ENCODE data around the gene ARL4D.
A peak's percentile ranks its signal among the peaks of the same experiment; 100 is the strongest.
"Not testable (repeated sequence)": the region's sequence is repeated elsewhere in the genome, so short reads cannot be mapped to it uniquely, and the experiment has no call there.

The ARL4D gene

GRCh38 chr17:43406676-43407645 is 8.2 kb downstream of the ARL4D start:
- Mint-ChIP-seq H3K36me3 (ENCODE audit: insufficient read depth) (peaks cover 2% of the 10 kb centered on the region), H3K4me3 (no peak overlapping the region), H3K9me3 (no peaks in the 10 kb centered on the region), H3K4me1 (no peaks in the 10 kb centered on the region), H3K27ac (ENCODE audit: low read depth) (peak overlapping the region; percentile 52), H3K27me3 (peaks cover 19% of the 10 kb centered on the region)
- ATAC-seq (replicated peaks; ENCODE audit: extremely low read depth, poor library complexity, severe bottlenecking): no peak
- no peak for DNase-seq (ENCODE audit: low spot score in 2 of 2)

DNA sequence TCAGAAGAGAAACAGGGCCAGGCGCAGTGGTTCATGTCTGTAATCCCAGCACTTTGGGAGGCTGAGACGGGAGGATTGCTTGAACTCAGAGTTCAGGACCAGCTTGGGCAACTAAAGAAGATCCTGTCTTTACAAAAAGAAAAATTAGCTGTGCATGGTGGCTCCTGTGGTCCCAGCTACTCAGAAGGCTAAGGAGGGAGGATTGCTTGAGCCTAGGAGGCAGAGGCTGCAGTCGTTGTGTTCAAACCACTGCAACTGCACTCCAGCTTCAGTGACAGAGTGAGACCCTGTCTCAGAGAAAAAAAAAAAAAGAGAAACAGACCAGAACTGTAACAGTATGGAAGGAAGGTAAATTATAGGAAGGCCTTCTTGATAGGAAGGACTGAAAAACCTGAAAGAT is 10.3 kb downstream of the ARL4D start:
- Mint-ChIP-seq H3K9me3 (no peaks in the 10 kb centered on the region), H3K4me3 (no peak overlapping the region), H3K27me3 (peaks cover 22% of the 10 kb centered on the region), H3K27ac (ENCODE audit: low read depth) (no peak overlapping the region), H3K4me1 (no peaks in the 10 kb centered on the region), H3K36me3 (ENCODE audit: insufficient read depth) (peaks cover 2% of the 10 kb centered on the region)
- DNase-seq (ENCODE audit: low spot score in 2 of 2) (no peak), ATAC-seq (replicated peaks; ENCODE audit: extremely low read depth, poor library complexity, severe bottlenecking) (no peak)

- H3K27ac Mint-ChIP-seq (ENCODE audit: low read depth): no peak overlapping the region
- H3K27me3 Mint-ChIP-seq: peaks cover 22% of the 10 kb centered on the region
- no peaks in the 10 kb centered on the region for H3K4me1 Mint-ChIP-seq
- H3K9me3 Mint-ChIP-seq: no peaks in the 10 kb centered on the region
- no peak for ATAC-seq (replicated peaks; ENCODE audit: extremely low read depth, poor library complexity, severe bottlenecking)
- H3K36me3 Mint-ChIP-seq (ENCODE audit: insufficient read depth): peaks cover 2% of the 10 kb centered on the region
- H3K4me3 Mint-ChIP-seq: no peak overlapping the region
- DNase-seq (ENCODE audit: low spot score in 2 of 2): no peak
These were observed 12.0 kb downstream of the ARL4D start for GRCh38 chr17:43410557-43411368.

DNA sequence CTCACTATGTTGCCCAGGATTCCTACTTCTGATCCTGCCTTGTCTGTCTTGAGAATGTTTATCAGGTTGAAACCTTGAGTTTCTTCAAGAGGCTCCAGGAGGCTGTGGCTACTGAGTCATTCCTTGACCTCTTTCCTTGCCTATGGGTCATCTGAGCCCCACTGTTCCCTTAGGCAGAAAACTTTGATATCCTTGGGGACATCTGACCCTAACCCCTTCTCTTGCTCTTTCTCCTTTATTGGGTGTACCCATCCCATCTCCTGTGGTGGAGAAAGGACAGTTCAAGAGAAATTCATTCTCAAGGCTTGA is 12.5 kb downstream of the ARL4D start:
- no peak overlapping the region for H3K4me3 Mint-ChIP-seq
- peaks cover 2% of the 10 kb centered on the region for H3K36me3 Mint-ChIP-seq (ENCODE audit: insufficient read depth)
- DNase-seq (ENCODE audit: low spot score in 2 of 2): no peak
- H3K9me3 Mint-ChIP-seq: no peaks in the 10 kb centered on the region
- no peaks in the 10 kb centered on the region for H3K4me1 Mint-ChIP-seq
- no peak for ATAC-seq (replicated peaks; ENCODE audit: extremely low read depth, poor library complexity, severe bottlenecking)
- no peak overlapping the region for H3K27ac Mint-ChIP-seq (ENCODE audit: low read depth)
- H3K27me3 Mint-ChIP-seq: peaks cover 26% of the 10 kb centered on the region

DNA sequence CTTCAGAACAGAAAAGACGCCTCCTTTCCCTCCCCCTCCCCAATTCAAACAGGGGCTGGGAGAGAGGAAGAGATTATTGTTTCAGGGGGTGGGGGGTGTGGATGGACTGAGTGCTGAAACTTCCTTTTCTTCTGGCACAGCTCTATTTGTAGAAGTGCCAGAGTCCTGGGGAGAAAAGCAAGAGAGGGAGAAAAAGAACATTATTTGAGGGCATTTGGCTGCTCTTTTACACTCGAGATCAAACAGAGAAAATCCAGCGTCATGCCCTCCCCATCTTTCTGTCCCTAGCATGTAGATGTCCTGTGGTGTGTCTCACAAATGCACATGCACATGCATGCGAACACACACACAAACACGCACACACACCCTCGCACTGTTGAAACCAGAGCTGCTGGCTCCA is 13.0 kb downstream of the ARL4D start:
- Mint-ChIP-seq H3K9me3 (no peaks in the 10 kb centered on the region), H3K36me3 (ENCODE audit: insufficient read depth) (peaks cover 2% of the 10 kb centered on the region), H3K27me3 (peaks cover 31% of the 10 kb centered on the region), H3K4me3 (no peak overlapping the region), H3K27ac (ENCODE audit: low read depth) (no peak overlapping the region), H3K4me1 (no peaks in the 10 kb centered on the region)
- no peak for DNase-seq (ENCODE audit: low spot score in 2 of 2)
- no peak for ATAC-seq (replicated peaks; ENCODE audit: extremely low read depth, poor library complexity, severe bottlenecking)

DNA sequence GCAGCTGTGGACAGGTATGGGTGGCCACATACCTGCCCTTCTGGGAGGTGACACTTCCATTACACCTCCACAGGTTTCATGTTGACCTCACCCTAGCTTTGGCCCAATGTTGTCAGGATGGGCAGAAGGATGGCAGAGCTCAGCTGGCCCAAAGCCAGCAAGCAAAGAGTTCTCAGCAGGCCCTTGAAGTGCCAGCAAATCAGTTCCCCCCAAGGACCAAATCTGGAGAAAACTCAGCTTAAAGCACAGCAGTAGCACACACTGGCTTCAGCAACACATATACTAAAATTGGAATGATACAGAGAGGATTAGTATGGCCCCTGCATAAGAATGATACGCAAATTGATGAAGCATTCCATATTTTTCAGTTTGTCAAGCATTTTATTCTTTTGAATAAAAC is 13.4 kb downstream of the ARL4D start:
- no peak for ATAC-seq (replicated peaks; ENCODE audit: extremely low read depth, poor library complexity, severe bottlenecking)
- DNase-seq (ENCODE audit: low spot score in 2 of 2): no peak
- Mint-ChIP-seq H3K9me3 (no peaks in the 10 kb centered on the region), H3K27ac (ENCODE audit: low read depth) (no peak overlapping the region), H3K36me3 (ENCODE audit: insufficient read depth) (peaks cover 2% of the 10 kb centered on the region), H3K27me3 (peaks cover 35% of the 10 kb centered on the region), H3K4me1 (no peaks in the 10 kb centered on the region), H3K4me3 (no peak overlapping the region)

- H3K27ac Mint-ChIP-seq (ENCODE audit: low read depth): peak overlapping the region; percentile 61
- no peaks in the 10 kb centered on the region for H3K36me3 Mint-ChIP-seq (ENCODE audit: insufficient read depth)
- H3K9me3 Mint-ChIP-seq: no peaks in the 10 kb centered on the region
- DNase-seq (ENCODE audit: low spot score in 2 of 2) (no peak), ATAC-seq (replicated peaks; ENCODE audit: extremely low read depth, poor library complexity, severe bottlenecking) (no peak)
- H3K4me1 Mint-ChIP-seq: no peaks in the 10 kb centered on the region
- peaks cover 27% of the 10 kb centered on the region for H3K27me3 Mint-ChIP-seq
- no peak overlapping the region for H3K4me3 Mint-ChIP-seq
These were observed 18.5 kb downstream of the ARL4D start for GRCh38 chr17:43416998-43417890.

DNA sequence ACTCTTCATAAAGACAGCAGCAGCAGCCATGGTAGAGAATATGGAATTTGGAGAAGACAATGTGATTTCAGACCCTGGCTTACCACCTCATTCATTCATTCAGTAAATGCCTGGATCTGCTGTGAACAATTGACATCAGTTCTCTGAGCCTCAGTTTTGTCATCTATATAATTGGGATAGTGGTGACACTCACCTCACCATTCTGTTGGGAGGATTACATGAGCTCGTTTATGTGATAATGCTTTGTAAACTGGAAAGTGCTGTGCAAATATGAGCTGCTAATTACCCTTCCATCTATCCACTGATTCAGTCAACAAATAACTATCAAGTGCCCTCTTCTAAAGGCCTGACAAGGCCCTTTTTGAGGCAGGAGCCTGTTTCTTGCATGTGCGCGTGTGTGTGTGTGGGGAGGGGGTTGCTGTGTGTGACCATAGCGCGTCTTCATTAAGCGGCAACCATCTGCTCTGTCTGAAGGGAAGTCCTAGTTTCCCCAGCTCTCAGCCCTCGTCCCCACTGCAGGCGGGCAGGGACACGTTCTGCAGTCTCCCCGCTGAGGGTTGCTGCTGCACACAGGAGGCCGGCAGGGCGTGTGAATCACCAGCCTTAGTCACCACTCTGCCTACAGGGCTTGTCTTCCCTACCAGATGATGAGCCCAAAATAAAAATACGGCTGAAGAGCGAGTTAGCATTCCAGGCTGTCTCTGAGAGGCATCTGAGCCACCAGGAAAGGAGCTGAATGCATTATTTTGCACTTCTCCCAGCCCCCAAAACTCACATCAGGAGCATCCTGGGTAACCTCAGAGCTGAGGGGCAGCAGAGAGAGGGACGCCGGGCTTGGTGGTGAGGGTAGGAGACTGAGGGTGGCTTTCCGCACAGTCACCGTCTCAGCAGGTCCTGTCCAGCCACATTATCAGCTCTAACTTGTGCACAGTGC is 19.9 kb downstream of the ARL4D start:
- Mint-ChIP-seq H3K4me1 (no peaks in the 10 kb centered on the region), H3K27me3 (peaks cover 27% of the 10 kb centered on the region), H3K9me3 (no peaks in the 10 kb centered on the region), H3K27ac (ENCODE audit: low read depth) (no peak overlapping the region), H3K4me3 (no peak overlapping the region), H3K36me3 (ENCODE audit: insufficient read depth) (no peaks in the 10 kb centered on the region)
- DNase-seq (ENCODE audit: low spot score in 2 of 2) (no peak), ATAC-seq (replicated peaks; ENCODE audit: extremely low read depth, poor library complexity, severe bottlenecking) (no peak)

DNA sequence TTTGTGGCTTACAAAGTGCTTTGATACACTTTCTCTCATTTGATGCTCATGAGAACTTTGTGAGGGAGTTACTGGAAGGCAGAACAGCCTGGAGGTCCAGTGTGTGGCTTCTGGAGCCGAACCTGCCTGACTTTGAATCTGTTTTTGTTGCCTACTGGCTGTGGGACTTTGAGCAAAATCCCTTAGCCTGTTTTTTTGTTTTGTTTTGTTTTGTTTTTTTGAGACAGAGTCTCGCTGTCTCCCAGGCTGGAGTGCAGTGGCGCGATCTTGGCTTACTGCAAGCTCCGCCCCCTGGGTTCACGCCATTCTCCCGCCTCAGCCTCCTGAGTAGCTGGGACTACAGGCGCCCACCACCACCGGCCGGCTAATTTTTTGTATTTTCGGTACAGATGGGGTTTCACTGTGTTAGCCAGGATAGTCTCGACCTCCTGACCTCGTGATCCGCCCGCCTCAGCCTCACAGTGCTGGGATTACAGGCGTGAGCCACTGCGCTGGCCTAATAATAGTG is 20.6 kb downstream of the ARL4D start:
- not testable (repeated sequence) for H3K9me3 Mint-ChIP-seq; H3K4me1 Mint-ChIP-seq; ATAC-seq (replicated peaks; ENCODE audit: extremely low read depth, poor library complexity, severe bottlenecking); DNase-seq (ENCODE audit: low spot score in 2 of 2); H3K36me3 Mint-ChIP-seq (ENCODE audit: insufficient read depth); H3K27ac Mint-ChIP-seq (ENCODE audit: low read depth); H3K4me3 Mint-ChIP-seq
- H3K27me3 Mint-ChIP-seq: peaks cover 27% of the 10 kb centered on the region

DNA sequence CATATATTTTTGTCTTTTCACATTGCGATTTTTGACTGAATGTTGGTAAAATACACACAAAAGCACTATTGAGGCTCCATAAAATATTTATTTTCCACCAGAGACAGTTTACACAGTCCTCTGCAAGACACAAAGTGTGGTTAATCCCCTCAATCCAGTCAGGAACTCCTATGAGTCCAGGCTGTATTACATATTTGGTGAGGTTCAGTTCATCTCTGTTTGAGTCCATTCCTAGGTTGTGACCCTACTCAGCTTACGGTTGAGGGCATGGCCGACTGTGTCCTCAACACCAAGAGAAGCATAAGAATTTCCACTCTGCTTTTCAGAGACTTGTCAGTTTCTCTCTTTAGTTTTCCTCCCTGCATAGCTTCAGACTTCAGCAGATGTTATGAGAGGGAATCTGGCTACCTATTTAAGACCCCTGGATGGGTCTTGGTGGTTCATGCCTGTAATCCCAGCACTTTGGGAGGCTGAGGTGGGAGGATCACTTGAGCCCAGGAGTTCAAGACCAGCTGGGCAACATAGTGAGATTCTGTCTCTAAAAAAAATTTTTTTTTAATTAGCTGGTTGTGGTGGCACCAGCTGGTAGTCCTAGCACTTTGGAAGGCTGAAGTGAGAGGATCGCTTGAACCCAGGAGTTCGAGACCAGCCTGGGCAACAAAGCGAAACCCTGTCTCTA is 25.1 kb downstream of the ARL4D start:
- H3K4me3 Mint-ChIP-seq: no peak overlapping the region
- no peak for ATAC-seq (replicated peaks; ENCODE audit: extremely low read depth, poor library complexity, severe bottlenecking)
- DNase-seq (ENCODE audit: low spot score in 2 of 2): no peak
- H3K9me3 Mint-ChIP-seq: no peaks in the 10 kb centered on the region
- no peaks in the 10 kb centered on the region for H3K36me3 Mint-ChIP-seq (ENCODE audit: insufficient read depth)
- peaks cover 18% of the 10 kb centered on the region for H3K27me3 Mint-ChIP-seq
- H3K27ac Mint-ChIP-seq (ENCODE audit: low read depth): no peak overlapping the region
- no peaks in the 10 kb centered on the region for H3K4me1 Mint-ChIP-seq

DNA sequence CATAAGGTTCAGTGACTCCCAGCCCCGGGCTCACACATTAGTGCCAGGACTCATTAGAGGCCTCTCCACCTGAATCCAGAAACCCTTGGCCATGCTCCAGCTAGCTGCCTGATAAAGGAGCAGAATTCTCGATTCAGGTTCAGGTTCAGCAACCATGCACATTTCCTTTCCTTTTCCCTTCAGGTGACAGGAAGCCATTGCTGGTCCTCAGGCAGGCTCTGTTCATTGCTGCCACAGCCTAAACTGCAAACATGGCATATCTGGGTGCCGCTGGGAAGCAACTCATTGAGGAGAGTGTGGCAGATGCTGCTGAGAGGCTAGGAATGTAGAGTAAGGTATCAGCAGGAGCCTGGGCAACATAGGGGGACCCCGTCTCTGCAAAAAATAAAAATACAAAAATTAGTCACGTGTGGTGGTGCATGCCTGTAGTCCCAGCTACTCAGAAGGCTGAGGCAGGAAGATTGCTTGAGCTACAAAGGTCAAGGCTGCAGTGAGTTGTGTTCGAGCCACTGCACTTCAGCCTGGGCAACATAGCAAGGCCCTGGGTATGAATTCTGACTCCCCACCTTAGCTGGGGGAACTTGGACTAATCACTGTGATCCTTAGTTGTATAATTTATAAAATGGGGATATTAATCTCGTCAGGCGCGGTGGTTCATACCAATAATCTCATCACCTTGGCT is 28.7 kb downstream of the ARL4D start:
- H3K4me1 Mint-ChIP-seq: no peaks in the 10 kb centered on the region
- H3K27ac Mint-ChIP-seq (ENCODE audit: low read depth): no peak overlapping the region
- no peaks in the 10 kb centered on the region for H3K9me3 Mint-ChIP-seq
- ATAC-seq (replicated peaks; ENCODE audit: extremely low read depth, poor library complexity, severe bottlenecking) (no peak), DNase-seq (ENCODE audit: low spot score in 2 of 2) (no peak)
- peaks cover 23% of the 10 kb centered on the region for H3K27me3 Mint-ChIP-seq
- peaks cover 2% of the 10 kb centered on the region for H3K36me3 Mint-ChIP-seq (ENCODE audit: insufficient read depth)
- H3K4me3 Mint-ChIP-seq: no peak overlapping the region
